CD14-positive monocyte (primary cell): ENCODE data around the gene ACR. TPM values are rescaled to one million over a fixed set of nuclear protein-coding genes. Genes with fewer than 3 reads are reported as not detected.
"Not testable (repeated sequence)": the region's sequence is repeated elsewhere in the genome, so short reads cannot be mapped to it uniquely, and the experiment has no call there.

ENCODE experiments used
- DNase-seq, 3 donors: peaks; one replicate each; pipeline ENCODE4 v3.0.0-alpha.2; 2011 to 2022
- H2AFZ ChIP-seq: 2 replicates; pipeline ENCODE4 v1.6.0; 2012; ENCODE audit warnings: mild to moderate bottlenecking, low read depth, low read length, inconsistent platforms; ENCODE audit not compliant: insufficient read depth, poor library complexity, severe bottlenecking
- H3K27ac ChIP-seq, 2 donors: 1 replicate in 1 of 2; 2 replicates in 1 of 2; pipeline ENCODE4 v1.5.1; 2012 to 2013; ENCODE audit warnings: low read length in 2 of 2, control low read depth in 1 of 2, inconsistent platforms in 1 of 2, low read depth in 1 of 2, mild to moderate bottlenecking in 1 of 2
- H3K27me3 ChIP-seq, 2 donors: one replicate each; pipeline versions ENCODE4 v1.6.0 to v1.6.1; 2011 to 2013; ENCODE audit warnings: low read length in 2 of 2; ENCODE audit not compliant: control insufficient read depth in 2 of 2, insufficient read depth in 2 of 2
- H3K36me3 ChIP-seq, 2 donors: replicated peaks in 1 of 2; 1 replicate in 1 of 2; 2 replicates in 1 of 2; pipeline versions ENCODE4 v1.5.1 to v1.6.1; 2012 to 2013; ENCODE audit warnings: low read length in 2 of 2, control low read depth in 1 of 2, inconsistent platforms in 1 of 2, mild to moderate bottlenecking in 1 of 2; ENCODE audit not compliant: insufficient read depth in 2 of 2, control insufficient read depth in 1 of 2
- H3K4me1 ChIP-seq, 2 donors: 1 replicate in 1 of 2; 2 replicates in 1 of 2; pipeline versions ENCODE4 v1.5.1 to v1.6.1; 2012 to 2013; ENCODE audit warnings: low read length in 2 of 2, control low read depth in 1 of 2, inconsistent platforms in 1 of 2, mild to moderate bottlenecking in 1 of 2, moderate library complexity in 1 of 2; ENCODE audit not compliant: insufficient read depth in 2 of 2, control insufficient read depth in 1 of 2
- H3K4me2 ChIP-seq: replicated peaks from 2 replicates; pipeline ENCODE3; 2012; ENCODE audit warnings: low read length, moderate library complexity, mild to moderate bottlenecking; ENCODE audit not compliant: poor library complexity, severe bottlenecking; ENCODE audit errors: extremely low read depth
- H3K4me3 ChIP-seq, 3 experiments: fragments of 200-600 bp in 1 of 3; sonication (generic) in 1 of 3; replicated peaks in 1 of 3; 1 replicate in 2 of 3; 2 replicates in 1 of 3; pipeline ENCODE4 v1.5.1; 2011 to 2013; ENCODE audit warnings: low read length in 3 of 3, mild to moderate bottlenecking in 3 of 3, control low read depth in 2 of 3, low read depth in 2 of 3, inconsistent platforms in 1 of 3, moderate library complexity in 1 of 3
- H3K79me2 ChIP-seq: 2 replicates; pipeline ENCODE4 v1.6.0; 2012; ENCODE audit warnings: mild to moderate bottlenecking, control low read depth, inconsistent platforms, low read length, moderate library complexity; ENCODE audit not compliant: insufficient read depth
- H3K9ac ChIP-seq: 2 replicates; pipeline ENCODE4 v1.6.0; 2017; ENCODE audit warnings: low read length, mild to moderate bottlenecking; ENCODE audit not compliant: insufficient read depth, poor library complexity, severe bottlenecking
- H3K9me3 ChIP-seq, 2 donors: replicated peaks in 1 of 2; 1 replicate in 1 of 2; 2 replicates in 1 of 2; pipeline versions ENCODE4 v1.5.1 to v1.6.1; 2012 to 2013; ENCODE audit warnings: low read length in 2 of 2, control low read depth in 1 of 2; ENCODE audit not compliant: control insufficient read depth in 1 of 2, insufficient read depth in 1 of 2
- H4K20me1 ChIP-seq: 2 replicates; pipeline ENCODE4 v1.6.0; 2012; ENCODE audit warnings: mild to moderate bottlenecking, low read length, control low read depth, moderate library complexity; ENCODE audit not compliant: insufficient read depth
- H3K27ac Mint-ChIP-seq, 7 donors: one replicate each; pipeline ENCODE4 v1.8.0; 2020; ENCODE audit warnings: mild to moderate bottlenecking in 7 of 7, mixed read lengths in 7 of 7, moderate library complexity in 6 of 7, inconsistent platforms in 2 of 7
- H3K27me3 Mint-ChIP-seq, 3 donors: one replicate each; pipeline ENCODE4 v1.8.0; 2021 to 2022; ENCODE audit warnings: low read depth in 3 of 3, mild to moderate bottlenecking in 3 of 3, mixed read lengths in 3 of 3, moderate library complexity in 3 of 3, inconsistent platforms in 1 of 3
- H3K36me3 Mint-ChIP-seq, 2 donors: one replicate each; pipeline ENCODE4 v1.8.0; 2020; ENCODE audit warnings: mixed read lengths in 2 of 2, inconsistent platforms in 1 of 2, mild to moderate bottlenecking in 1 of 2
- H3K4me1 Mint-ChIP-seq: one replicate; pipeline ENCODE4 v1.8.0; 2020; ENCODE audit warnings: mild to moderate bottlenecking, mixed read lengths
- H3K4me3 Mint-ChIP-seq, 2 donors: one replicate each; pipeline ENCODE4 v1.8.0; 2020; ENCODE audit warnings: mild to moderate bottlenecking in 2 of 2, mixed read lengths in 2 of 2, moderate library complexity in 1 of 2
- H3K9me3 Mint-ChIP-seq, 7 donors: one replicate each; pipeline ENCODE4 v1.8.0; 2020 to 2022; ENCODE audit warnings: mixed read lengths in 7 of 7, mild to moderate bottlenecking in 6 of 7, moderate library complexity in 6 of 7, inconsistent platforms in 2 of 7
- WGBS: methylation state at CpG from one replicate; pipeline ENCODE4 v1.1.5; 2013; ENCODE audit warnings: missing lambda C conversion rate; ENCODE audit not compliant: insufficient coverage; 5-methylcytosine and 5-hydroxymethylcytosine counted together
- intact Hi-C, 2 donors: fragments of 100-400 bp; cut with micrococcal nuclease; formaldehyde crosslinking; loops; one replicate each; pipeline versions ENCODE4 v1.15.0 to v1.15.1; 2023
- polyA plus RNA-seq, 3 donors: library from polyadenylated mRNA; depleted of rRNA in 1 of 3; unstranded in 2 of 3; stranded (reverse) in 1 of 3; fragments of 300-500 nt in 2 of 3; fragments of >200 nt in 1 of 3; fragmentation: Illumina TruSeq in 2 of 3; gene quantifications; 1 replicate in 2 of 3; 2 replicates in 1 of 3; pipeline ENCODE4 v1.2.3, GENCODE V29; 2012 to 2021

ACR gene
- polyA plus RNA-seq, 3 donors = not detected

- H3K36me3 ChIP-seq, H3K4me2 ChIP-seq, intact Hi-C loops, H3K4me3 ChIP-seq, H3K4me1 Mint-ChIP-seq, H3K79me2 ChIP-seq, H3K4me1 ChIP-seq, H3K27me3 ChIP-seq, H3K27ac Mint-ChIP-seq, H3K9ac ChIP-seq, H3K9me3 ChIP-seq, H3K9me3 Mint-ChIP-seq, H2AFZ ChIP-seq, H3K27ac ChIP-seq, H4K20me1 ChIP-seq, H3K36me3 Mint-ChIP-seq, H3K4me3 Mint-ChIP-seq, H3K27me3 Mint-ChIP-seq, DNase-seq: not testable (repeated sequence)
- WGBS = 92% methylated on average over 6 of the region's 13 CpGs
Measured at GRCh38 chr22:50748630-50749029, 10.6 kb downstream of the ACR start.

- H3K9ac ChIP-seq, H2AFZ ChIP-seq, H3K4me2 ChIP-seq, H3K36me3 Mint-ChIP-seq, H3K4me3 Mint-ChIP-seq, H3K79me2 ChIP-seq, H3K4me3 ChIP-seq, H4K20me1 ChIP-seq, H3K36me3 ChIP-seq, H3K9me3 ChIP-seq, H3K27me3 Mint-ChIP-seq, intact Hi-C loops, H3K9me3 Mint-ChIP-seq, H3K4me1 Mint-ChIP-seq, H3K4me1 ChIP-seq, DNase-seq, H3K27me3 ChIP-seq, H3K27ac ChIP-seq: not testable (repeated sequence)
- peak overlapping the region in 1 of 7 donors; percentile 42 for H3K27ac Mint-ChIP-seq
- no CpG with 5 or more reads among the region's 9 CpGs for WGBS
Measured at GRCh38 chr22:50749302-50750074, 11.5 kb downstream of the ACR start.

GRCh38 chr22:50755251-50755650 is 17.2 kb downstream of the ACR start:
- 89% methylated on average over 14 of the region's 20 CpGs for WGBS

GRCh38 chr22:50756406-50756805 is 18.4 kb downstream of the ACR start:
- H3K79me2 ChIP-seq, H3K9me3 Mint-ChIP-seq, intact Hi-C loops, H4K20me1 ChIP-seq, H3K4me1 ChIP-seq, H3K27me3 ChIP-seq, H3K36me3 ChIP-seq, H3K9ac ChIP-seq, DNase-seq, H3K4me2 ChIP-seq, H3K27ac Mint-ChIP-seq, H3K27ac ChIP-seq, H3K36me3 Mint-ChIP-seq, H3K9me3 ChIP-seq: not testable (repeated sequence)
- WGBS = no CpG with 5 or more reads among the region's 9 CpGs
- H3K4me1 Mint-ChIP-seq = peaks cover 15% of the 10 kb centered on the region
- H3K4me3 ChIP-seq = peak overlapping the region in 2 of 3 experiments; percentile 29 to 69
- peaks cover 8 to 12% (median 11%) of the 10 kb centered on the region in 3 donors for H3K27me3 Mint-ChIP-seq
- H2AFZ ChIP-seq = peak overlapping the region; percentile 65
- H3K4me3 Mint-ChIP-seq = peak overlapping the region; percentile 12 to 87

More at GRCh38 chr22:50755251-50755650, 17.2 kb downstream of the ACR start:
- H2AFZ ChIP-seq, intact Hi-C loops, H3K4me2 ChIP-seq, H3K9ac ChIP-seq, H3K27me3 ChIP-seq, H3K4me1 ChIP-seq, H3K36me3 ChIP-seq, H3K4me3 ChIP-seq, H4K20me1 ChIP-seq, H3K36me3 Mint-ChIP-seq, H3K9me3 ChIP-seq, H3K27ac ChIP-seq, DNase-seq, H3K79me2 ChIP-seq: not testable (repeated sequence)
- H3K27ac Mint-ChIP-seq = peak overlapping the region in 1 of 7 donors; percentile 54
- H3K4me1 Mint-ChIP-seq = peaks cover 15% of the 10 kb centered on the region
- peaks cover 2 to 13% (median 4%) of the 10 kb centered on the region in 7 donors for H3K9me3 Mint-ChIP-seq
- H3K27me3 Mint-ChIP-seq = peaks cover 8 to 13% (median 11%) of the 10 kb centered on the region in 3 donors
- peak overlapping the region; percentile 49 to 83 for H3K4me3 Mint-ChIP-seq
